ENCODE data around the gene TBL2. TPM values are rescaled to one million over a fixed set of nuclear protein-coding genes. Genes with fewer than 3 reads are reported as not detected.

Gene TBL2
- total RNA-seq, 1 experiment from 2014 or later = 32.3 TPM

DNA sequence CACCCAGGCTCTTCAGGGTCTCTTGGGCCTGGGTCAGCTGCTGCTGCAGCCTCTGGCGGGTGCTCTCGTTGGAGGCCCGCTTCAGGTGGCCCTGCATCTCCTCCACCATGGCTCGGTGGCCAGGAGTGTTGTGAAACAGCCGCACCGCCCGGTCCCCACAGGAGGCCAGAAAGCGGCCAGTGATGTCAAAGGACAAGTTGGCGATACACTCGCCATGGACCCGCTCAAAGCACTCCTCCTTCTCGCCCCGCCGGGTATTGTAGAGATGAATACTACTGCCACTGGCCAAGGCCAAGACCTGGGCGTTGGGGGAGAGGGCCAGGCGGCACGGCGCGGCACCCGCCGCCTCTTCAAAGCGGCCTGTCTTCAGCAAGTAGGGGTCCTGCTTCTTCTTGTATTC, 7.9 kb downstream of the TBL2 start:
- Mint-ChIP-seq H3K9me3 (no peaks in the 10 kb centered on the region), H3K27me3 (ENCODE audit: low read depth) (no peaks in the 10 kb centered on the region), H3K36me3 (peaks cover 48% of the 10 kb centered on the region), H3K27ac (no peak overlapping the region), H3K4me1 (no peaks in the 10 kb centered on the region), H3K4me3 (no peak overlapping the region)
- ChIA-PET POLR2A (no interaction called here), CTCF (no interaction called here)
- TF ChIP-seq ERG (CRISPR knock-in tag; IDR thresholded peaks at IDR 0.05) = no peak
- TF ChIP-seq CTCF (IDR thresholded peaks at IDR 0.05) = no peak
- TF ChIP-seq ETV6 (CRISPR knock-in tag; IDR thresholded peaks at IDR 0.05) = no peak
- TF ChIP-seq TEAD1 (CRISPR knock-in tag; IDR thresholded peaks at IDR 0.05) = no peak
- no peak for TF ChIP-seq NR3C1 (CRISPR knock-in tag; conservative IDR thresholded peaks at IDR 0.05; ENCODE audit: low read depth)
- no peak for TF ChIP-seq GRHL2 (CRISPR knock-in tag; IDR thresholded peaks at IDR 0.05; ENCODE audit: insufficient replicate concordance, severe bottlenecking)
- no peak for TF ChIP-seq ZNF396 (CRISPR knock-in tag; IDR thresholded peaks at IDR 0.05; ENCODE audit: borderline replicate concordance)
- no peak for TF ChIP-seq ZNF425 (CRISPR knock-in tag; conservative IDR thresholded peaks at IDR 0.05)
- ATAC-seq (no peak), DNase-seq (ENCODE audit: low spot score) (no peak)

GRCh38 chr7:73569042-73569608, 9.3 kb downstream of the TBL2 start:
- TF ChIP-seq SP1 (CRISPR knock-in tag; conservative IDR thresholded peaks at IDR 0.05) (no peak), E2F1 (CRISPR knock-in tag; IDR thresholded peaks at IDR 0.05) (no peak), ERG (CRISPR knock-in tag; IDR thresholded peaks at IDR 0.05) (no peak), NR3C1 (CRISPR knock-in tag; conservative IDR thresholded peaks at IDR 0.05; ENCODE audit: low read depth) (no peak)
- TF ChIP-seq, protein P1, sequence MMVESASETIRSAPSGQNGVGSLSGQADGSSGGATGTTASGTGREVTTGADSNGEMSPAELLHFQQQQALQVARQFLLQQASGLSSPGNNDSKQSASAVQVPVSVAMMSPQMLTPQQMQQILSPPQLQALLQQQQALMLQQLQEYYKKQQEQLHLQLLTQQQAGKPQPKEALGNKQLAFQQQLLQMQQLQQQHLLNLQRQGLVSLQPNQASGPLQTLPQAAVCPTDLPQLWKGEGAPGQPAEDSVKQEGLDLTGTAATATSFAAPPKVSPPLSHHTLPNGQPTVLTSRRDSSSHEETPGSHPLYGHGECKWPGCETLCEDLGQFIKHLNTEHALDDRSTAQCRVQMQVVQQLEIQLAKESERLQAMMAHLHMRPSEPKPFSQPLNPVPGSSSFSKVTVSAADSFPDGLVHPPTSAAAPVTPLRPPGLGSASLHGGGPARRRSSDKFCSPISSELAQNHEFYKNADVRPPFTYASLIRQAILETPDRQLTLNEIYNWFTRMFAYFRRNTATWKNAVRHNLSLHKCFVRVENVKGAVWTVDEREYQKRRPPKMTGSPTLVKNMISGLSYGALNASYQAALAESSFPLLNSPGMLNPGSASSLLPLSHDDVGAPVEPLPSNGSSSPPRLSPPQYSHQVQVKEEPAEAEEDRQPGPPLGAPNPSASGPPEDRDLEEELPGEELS (CRISPR knock-in tag; IDR thresholded peaks at IDR 0.05) = no peak
- TF ChIP-seq, protein P2, sequence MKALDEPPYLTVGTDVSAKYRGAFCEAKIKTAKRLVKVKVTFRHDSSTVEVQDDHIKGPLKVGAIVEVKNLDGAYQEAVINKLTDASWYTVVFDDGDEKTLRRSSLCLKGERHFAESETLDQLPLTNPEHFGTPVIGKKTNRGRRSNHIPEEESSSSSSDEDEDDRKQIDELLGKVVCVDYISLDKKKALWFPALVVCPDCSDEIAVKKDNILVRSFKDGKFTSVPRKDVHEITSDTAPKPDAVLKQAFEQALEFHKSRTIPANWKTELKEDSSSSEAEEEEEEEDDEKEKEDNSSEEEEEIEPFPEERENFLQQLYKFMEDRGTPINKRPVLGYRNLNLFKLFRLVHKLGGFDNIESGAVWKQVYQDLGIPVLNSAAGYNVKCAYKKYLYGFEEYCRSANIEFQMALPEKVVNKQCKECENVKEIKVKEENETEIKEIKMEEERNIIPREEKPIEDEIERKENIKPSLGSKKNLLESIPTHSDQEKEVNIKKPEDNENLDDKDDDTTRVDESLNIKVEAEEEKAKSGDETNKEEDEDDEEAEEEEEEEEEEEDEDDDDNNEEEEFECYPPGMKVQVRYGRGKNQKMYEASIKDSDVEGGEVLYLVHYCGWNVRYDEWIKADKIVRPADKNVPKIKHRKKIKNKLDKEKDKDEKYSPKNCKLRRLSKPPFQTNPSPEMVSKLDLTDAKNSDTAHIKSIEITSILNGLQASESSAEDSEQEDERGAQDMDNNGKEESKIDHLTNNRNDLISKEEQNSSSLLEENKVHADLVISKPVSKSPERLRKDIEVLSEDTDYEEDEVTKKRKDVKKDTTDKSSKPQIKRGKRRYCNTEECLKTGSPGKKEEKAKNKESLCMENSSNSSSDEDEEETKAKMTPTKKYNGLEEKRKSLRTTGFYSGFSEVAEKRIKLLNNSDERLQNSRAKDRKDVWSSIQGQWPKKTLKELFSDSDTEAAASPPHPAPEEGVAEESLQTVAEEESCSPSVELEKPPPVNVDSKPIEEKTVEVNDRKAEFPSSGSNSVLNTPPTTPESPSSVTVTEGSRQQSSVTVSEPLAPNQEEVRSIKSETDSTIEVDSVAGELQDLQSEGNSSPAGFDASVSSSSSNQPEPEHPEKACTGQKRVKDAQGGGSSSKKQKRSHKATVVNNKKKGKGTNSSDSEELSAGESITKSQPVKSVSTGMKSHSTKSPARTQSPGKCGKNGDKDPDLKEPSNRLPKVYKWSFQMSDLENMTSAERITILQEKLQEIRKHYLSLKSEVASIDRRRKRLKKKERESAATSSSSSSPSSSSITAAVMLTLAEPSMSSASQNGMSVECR (CRISPR knock-in tag; IDR thresholded peaks at IDR 0.05; ENCODE audit: borderline replicate concordance) = no peak
- no peak overlapping the region for H3K27ac Mint-ChIP-seq
- no peaks in the 10 kb centered on the region for H3K27me3 Mint-ChIP-seq (ENCODE audit: low read depth)
- ChIA-PET CTCF (no interaction called here), POLR2A (no interaction called here)
- no peak for ATAC-seq
- H3K9me3 Mint-ChIP-seq = no peaks in the 10 kb centered on the region
- H3K4me1 Mint-ChIP-seq = peaks cover 8% of the 10 kb centered on the region; the same call in 1 of the 2 replicates
- no peak overlapping the region for H3K4me3 Mint-ChIP-seq
- peaks cover 41% of the 10 kb centered on the region for H3K36me3 Mint-ChIP-seq
- DNase-seq (ENCODE audit: low spot score) = no peak
